ENCODE data around the gene CHD9.

Gene CHD9

GRCh38 chr16:53053967-53054669, 673 bp upstream of the CHD9 start:
- in situ Hi-C loops (cut with HindIII; ENCODE audit: low pct_unique_long_range_greater_than_20kb, low sequenced_read_pairs): no loop called here
- peak in 1 of 2 experiments; percentile 41 for DNase-seq (ENCODE audit: low read depth in 1 of 2, low spot score in 1 of 2)

GRCh38 chr16:53055541-53056391, 975 bp downstream of the CHD9 start:
- peak in 1 of 2 experiments; percentile 27 for DNase-seq (ENCODE audit: low read depth in 1 of 2, low spot score in 1 of 2)
- TF ChIP-seq JUND (IDR thresholded peaks at IDR 0.05; ENCODE audit: low read depth): no peak
- in situ Hi-C loops (cut with HindIII; ENCODE audit: low pct_unique_long_range_greater_than_20kb, low sequenced_read_pairs): no loop called here

More at GRCh38 chr16:53053967-53054669, 673 bp upstream of the CHD9 start:
- no peak for TF ChIP-seq JUND (IDR thresholded peaks at IDR 0.05; ENCODE audit: low read depth)

- DNase-seq (ENCODE audit: low read depth in 1 of 2, low spot score in 1 of 2): no peak
- no peak for TF ChIP-seq JUND (IDR thresholded peaks at IDR 0.05; ENCODE audit: low read depth)
- in situ Hi-C loops (cut with HindIII; ENCODE audit: low pct_unique_long_range_greater_than_20kb, low sequenced_read_pairs): no loop called here
Observed at GRCh38 chr16:53056392-53056881, 1.6 kb downstream of the CHD9 start.

GRCh38 chr16:53057658-53058057, 2.9 kb downstream of the CHD9 start:
- in situ Hi-C loops (cut with HindIII; ENCODE audit: low pct_unique_long_range_greater_than_20kb, low sequenced_read_pairs): no loop called here
- no peak for DNase-seq (ENCODE audit: low read depth in 1 of 2, low spot score in 1 of 2)
- no peak for TF ChIP-seq JUND (IDR thresholded peaks at IDR 0.05; ENCODE audit: low read depth)

GRCh38 chr16:53058441-53058840, 3.6 kb downstream of the CHD9 start:
- DNase-seq (ENCODE audit: low read depth in 1 of 2, low spot score in 1 of 2): no peak
- in situ Hi-C loops (cut with HindIII; ENCODE audit: low pct_unique_long_range_greater_than_20kb, low sequenced_read_pairs): no loop called here
- TF ChIP-seq JUND (IDR thresholded peaks at IDR 0.05; ENCODE audit: low read depth): no peak

- DNase-seq (ENCODE audit: low read depth in 1 of 2, low spot score in 1 of 2): no peak
- in situ Hi-C loops (cut with HindIII; ENCODE audit: low pct_unique_long_range_greater_than_20kb, low sequenced_read_pairs): no loop called here
- TF ChIP-seq JUND (IDR thresholded peaks at IDR 0.05; ENCODE audit: low read depth): no peak
Observed at GRCh38 chr16:53058882-53059281, 4.1 kb downstream of the CHD9 start.

GRCh38 chr16:53059672-53060071, 4.9 kb downstream of the CHD9 start:
- TF ChIP-seq JUND (IDR thresholded peaks at IDR 0.05; ENCODE audit: low read depth): no peak
- no peak for DNase-seq (ENCODE audit: low read depth in 1 of 2, low spot score in 1 of 2)
- in situ Hi-C loops (cut with HindIII; ENCODE audit: low pct_unique_long_range_greater_than_20kb, low sequenced_read_pairs): no loop called here

GRCh38 chr16:53061256-53061655, 6.5 kb downstream of the CHD9 start:
- no peak for TF ChIP-seq JUND (IDR thresholded peaks at IDR 0.05; ENCODE audit: low read depth)
- in situ Hi-C loops (cut with HindIII; ENCODE audit: low pct_unique_long_range_greater_than_20kb, low sequenced_read_pairs): no loop called here
- DNase-seq (ENCODE audit: low read depth in 1 of 2, low spot score in 1 of 2): no peak

GRCh38 chr16:53061701-53062159, 6.9 kb downstream of the CHD9 start:
- in situ Hi-C loops (cut with HindIII; ENCODE audit: low pct_unique_long_range_greater_than_20kb, low sequenced_read_pairs): no loop called here
- no peak for TF ChIP-seq JUND (IDR thresholded peaks at IDR 0.05; ENCODE audit: low read depth)
- DNase-seq (ENCODE audit: low read depth in 1 of 2, low spot score in 1 of 2): peak in 1 of 2 experiments; percentile 26

GRCh38 chr16:53064081-53064578, 9.3 kb downstream of the CHD9 start:
- in situ Hi-C loops (cut with HindIII; ENCODE audit: low pct_unique_long_range_greater_than_20kb, low sequenced_read_pairs): no loop called here
- no peak for TF ChIP-seq JUND (IDR thresholded peaks at IDR 0.05; ENCODE audit: low read depth)
- no peak for DNase-seq (ENCODE audit: low read depth in 1 of 2, low spot score in 1 of 2)

- DNase-seq (ENCODE audit: low read depth in 1 of 2, low spot score in 1 of 2): no peak
- TF ChIP-seq JUND (IDR thresholded peaks at IDR 0.05; ENCODE audit: low read depth): no peak
- in situ Hi-C loops (cut with HindIII; ENCODE audit: low pct_unique_long_range_greater_than_20kb, low sequenced_read_pairs): no loop called here
Observed at GRCh38 chr16:53065461-53066061, 10.8 kb downstream of the CHD9 start.

GRCh38 chr16:53067675-53068074, 12.9 kb downstream of the CHD9 start:
- in situ Hi-C loops (cut with HindIII; ENCODE audit: low pct_unique_long_range_greater_than_20kb, low sequenced_read_pairs): no loop called here
- DNase-seq (ENCODE audit: low read depth in 1 of 2, low spot score in 1 of 2): no peak
- no peak for TF ChIP-seq JUND (IDR thresholded peaks at IDR 0.05; ENCODE audit: low read depth)
